Muscle of leg (tissue), 11 donors: ENCODE results near the gene ARHGEF7. TPM values are rescaled to one million over a fixed set of nuclear protein-coding genes. Genes with fewer than 3 reads are reported as not detected.
A peak's percentile ranks its signal among the peaks of the same experiment; 100 is the strongest.
"Not testable (repeated sequence)": the region's sequence is repeated elsewhere in the genome, so short reads cannot be mapped to it uniquely, and the experiment has no call there.

Source experiments
- DNase-seq: peaks from one replicate; pipeline ENCODE4 v3.0.0; 2013
- H3K27ac ChIP-seq: one replicate; pipeline ENCODE4 v1.5.1; 2013; ENCODE audit warnings: mild to moderate bottlenecking, low read length, control low read depth
- H3K27me3 ChIP-seq: one replicate; pipeline ENCODE4 v1.6.1; 2013; ENCODE audit warnings: low read length; ENCODE audit not compliant: control insufficient read depth, insufficient read depth
- H3K36me3 ChIP-seq: one replicate; pipeline ENCODE4 v1.6.1; 2013; ENCODE audit warnings: low read length; ENCODE audit not compliant: control insufficient read depth, insufficient read depth
- H3K4me1 ChIP-seq: one replicate; pipeline ENCODE4 v1.6.1; 2013; ENCODE audit warnings: low read length; ENCODE audit not compliant: control insufficient read depth, insufficient read depth
- H3K4me3 ChIP-seq: one replicate; pipeline ENCODE4 v1.5.1; 2013; ENCODE audit warnings: low read length, control low read depth
- H3K9me3 ChIP-seq: replicated peaks from 2 replicates; pipeline ENCODE4 v1.6.1; 2013; ENCODE audit warnings: low read depth, low read length; ENCODE audit not compliant: control insufficient read depth
- WGBS: methylation state at CpG from one replicate; pipeline ENCODE4 v1.1.5; 2013; ENCODE audit warnings: missing lambda C conversion rate; ENCODE audit not compliant: insufficient coverage; 5-methylcytosine and 5-hydroxymethylcytosine counted together
- polyA plus RNA-seq, 8 donors: library from polyadenylated mRNA; unstranded; fragments of 120-200 nt; gene quantifications; one replicate each; pipeline versions ENCODE4 v1.2.1 to v1.2.3, GENCODE V29; 2013; ENCODE audit warnings: inconsistent platforms in 1 of 8, low replicate concordance in 1 of 8; ENCODE audit not compliant: insufficient read length in 8 of 8, insufficient read depth in 1 of 8
- total RNA-seq: library from RNA; stranded (reverse); fragments of 120-200 nt; gene quantifications from one replicate; pipeline ENCODE4 v1.2.4, GENCODE V29; 2013

ARHGEF7 gene
- total and polyA plus RNA-seq, 9 donors = 52.3 to 80.8 (median 66.7) TPM

DNA sequence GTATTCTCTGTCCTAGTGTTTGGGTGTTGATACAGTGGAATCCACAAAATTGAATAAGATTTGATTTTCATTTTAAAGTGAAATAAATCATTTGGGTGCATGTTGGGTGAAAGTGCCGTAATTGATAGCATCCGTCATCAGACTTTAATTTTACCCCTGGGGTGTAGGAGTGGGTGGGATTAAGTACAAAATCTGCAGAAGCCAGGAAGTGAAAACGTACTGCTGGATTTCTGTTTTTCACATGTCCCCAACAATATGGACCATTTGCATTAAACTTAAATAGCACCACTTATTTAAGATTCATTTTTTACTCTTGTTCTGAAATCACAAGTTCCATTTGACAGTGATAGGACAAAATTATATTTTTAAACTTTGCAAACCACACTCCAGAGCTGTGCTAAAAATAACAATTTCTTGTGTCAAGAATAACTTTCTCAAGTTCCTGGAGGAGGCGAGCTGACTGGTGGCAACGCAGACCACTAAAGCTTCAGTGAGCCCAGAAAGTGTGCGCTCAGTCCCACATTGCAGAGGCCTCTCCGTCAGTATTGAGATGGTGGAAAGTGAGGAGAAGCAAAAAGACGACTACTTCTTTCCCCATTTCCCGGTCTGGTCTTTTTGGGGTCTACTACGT, 71.3 kb downstream of the ARHGEF7 start:
- Histone ChIP-seq H3K4me3 (no peak overlapping the region), H3K9me3 (no peaks in the 10 kb centered on the region), H3K4me1 (peaks cover 50% of the 10 kb centered on the region), H3K27ac (peak overlapping the region; percentile 56), H3K36me3 (peaks cover 8% of the 10 kb centered on the region), H3K27me3 (no peaks in the 10 kb centered on the region)
- 67% methylated on average over 3 of the region's 10 CpGs for WGBS
- DNase-seq = peak; percentile 38

GRCh38 chr13:111187960-111188541, 72.9 kb downstream of the ARHGEF7 start:
- Histone ChIP-seq H3K9me3 (no peaks in the 10 kb centered on the region), H3K27ac (peak overlapping the region; percentile 69), H3K27me3 (no peaks in the 10 kb centered on the region), H3K4me3 (no peak overlapping the region), H3K4me1 (peaks cover 46% of the 10 kb centered on the region), H3K36me3 (peaks cover 8% of the 10 kb centered on the region)
- 42% methylated on average over 8 of the region's 11 CpGs for WGBS
- DNase-seq = no peak

- H3K27me3 ChIP-seq, DNase-seq, H3K27ac ChIP-seq, H3K9me3 ChIP-seq, H3K4me3 ChIP-seq, H3K36me3 ChIP-seq: not testable (repeated sequence)
- 97% methylated on average over 12 of the region's 12 CpGs for WGBS
- H3K4me1 ChIP-seq = peaks cover 42% of the 10 kb centered on the region
These were observed 74.0 kb downstream of the ARHGEF7 start for GRCh38 chr13:111189064-111189505.

DNA sequence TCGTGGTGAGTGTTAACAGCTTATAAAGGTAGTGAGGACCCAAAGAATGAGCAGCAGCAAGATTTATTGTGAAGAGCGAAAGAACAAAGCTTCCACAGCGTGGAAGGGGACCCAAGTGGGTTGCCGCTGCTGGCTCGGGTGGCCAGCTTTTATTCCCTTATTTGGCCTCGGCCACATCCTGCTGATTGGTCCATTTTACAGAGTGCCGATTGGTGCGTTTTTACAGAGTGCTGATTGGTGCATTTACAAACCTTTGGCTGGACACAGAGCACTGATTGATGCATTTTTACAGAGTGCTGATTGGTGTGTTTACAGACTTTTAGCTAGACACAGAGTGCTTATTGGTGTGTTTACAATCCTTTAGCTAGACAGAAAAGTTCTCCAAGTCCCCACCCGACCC, 74.4 kb downstream of the ARHGEF7 start:
- DNase-seq, H3K4me3 ChIP-seq, H3K9me3 ChIP-seq, H3K36me3 ChIP-seq, H3K27ac ChIP-seq, H3K27me3 ChIP-seq: not testable (repeated sequence)
- H3K4me1 ChIP-seq = peaks cover 38% of the 10 kb centered on the region
- WGBS = 92% methylated on average over 8 of the region's 9 CpGs

GRCh38 chr13:111193223-111193622, 78.1 kb downstream of the ARHGEF7 start:
- not testable (repeated sequence) for H3K9me3 ChIP-seq, H3K4me1 ChIP-seq, H3K4me3 ChIP-seq, H3K27me3 ChIP-seq, DNase-seq, H3K36me3 ChIP-seq, H3K27ac ChIP-seq
- no CpG with 5 or more reads among the region's 5 CpGs for WGBS

GRCh38 chr13:111194651-111195050, 79.5 kb downstream of the ARHGEF7 start:
- H3K27me3 ChIP-seq, H3K4me3 ChIP-seq, H3K27ac ChIP-seq, H3K9me3 ChIP-seq, H3K36me3 ChIP-seq, H3K4me1 ChIP-seq, DNase-seq: not testable (repeated sequence)
- WGBS = 100% methylated on average over 1 of the region's 2 CpGs

- not testable (repeated sequence) for H3K9me3 ChIP-seq, H3K27ac ChIP-seq, DNase-seq, H3K36me3 ChIP-seq, H3K4me1 ChIP-seq, H3K4me3 ChIP-seq, H3K27me3 ChIP-seq
- WGBS = 94% methylated on average over 2 of the region's 6 CpGs
These were observed 83.7 kb downstream of the ARHGEF7 start for GRCh38 chr13:111198732-111199378.

DNA sequence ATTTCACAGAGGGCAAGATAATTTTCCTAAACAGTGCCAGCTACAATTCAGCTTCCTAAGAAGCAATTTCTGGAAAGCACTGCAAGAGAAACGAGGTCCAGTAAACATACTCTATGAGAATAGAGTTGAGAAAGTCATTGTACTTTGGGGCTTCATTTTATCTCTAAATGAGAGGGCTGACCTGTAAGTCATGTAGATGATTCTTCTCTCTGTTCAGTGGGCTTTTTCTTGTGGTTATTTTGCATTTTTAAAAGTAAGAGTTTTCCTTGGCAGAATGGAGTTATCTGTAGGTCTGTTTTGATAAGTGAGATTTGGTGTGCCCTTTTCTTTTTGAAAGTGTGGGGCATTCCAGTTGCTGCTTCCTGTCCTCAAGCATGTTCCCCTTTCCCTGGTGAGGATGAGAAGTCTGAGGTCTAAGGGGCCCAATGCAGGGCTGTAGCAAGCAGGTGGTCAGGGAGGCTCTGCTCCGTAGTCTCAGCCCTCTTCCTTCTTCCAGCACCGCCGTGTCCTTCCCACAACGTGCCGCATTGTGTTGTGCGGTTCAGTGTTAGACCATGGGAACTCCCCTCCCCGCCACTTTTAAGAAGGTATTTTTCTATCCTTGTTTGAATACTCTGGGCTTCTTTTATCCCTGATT, 86.3 kb downstream of the ARHGEF7 start:
- H3K27ac ChIP-seq = peak overlapping the region; percentile 84
- DNase-seq = no peak
- H3K9me3 ChIP-seq = no peaks in the 10 kb centered on the region
- peaks cover 19% of the 10 kb centered on the region for H3K4me1 ChIP-seq
- no CpG with 5 or more reads among the region's 8 CpGs for WGBS
- H3K36me3 ChIP-seq = peaks cover 9% of the 10 kb centered on the region
- H3K27me3 ChIP-seq = no peaks in the 10 kb centered on the region
- no peak overlapping the region for H3K4me3 ChIP-seq

- peaks cover 8% of the 10 kb centered on the region for H3K36me3 ChIP-seq
- 80% methylated on average over 1 of the region's 4 CpGs for WGBS
- no peaks in the 10 kb centered on the region for H3K9me3 ChIP-seq
- no peak overlapping the region for H3K4me3 ChIP-seq
- peak overlapping the region; percentile 84 for H3K27ac ChIP-seq
- no peaks in the 10 kb centered on the region for H3K27me3 ChIP-seq
- peaks cover 19% of the 10 kb centered on the region for H3K4me1 ChIP-seq
- DNase-seq = peak; percentile 54
These were observed 87.1 kb downstream of the ARHGEF7 start for GRCh38 chr13:111202156-111202621.

DNA sequence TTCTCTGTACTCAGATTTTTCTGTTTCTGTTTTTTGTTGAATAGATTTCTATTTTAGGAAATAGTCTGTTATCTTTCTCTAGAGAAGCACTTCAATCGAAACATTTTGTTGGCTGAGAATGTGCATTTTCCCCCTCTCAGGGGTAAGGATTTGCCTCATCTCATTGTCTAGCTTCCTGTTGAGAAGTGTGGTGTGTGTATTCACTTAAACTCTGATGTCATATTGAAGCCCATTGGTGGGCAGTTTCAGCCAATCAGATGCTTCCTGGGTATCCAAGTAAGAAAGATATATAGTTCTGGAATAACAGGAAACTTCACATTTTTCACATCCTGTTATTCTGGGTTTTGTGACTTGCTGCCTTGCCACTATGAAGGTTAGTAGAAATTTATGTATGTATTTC, 87.6 kb downstream of the ARHGEF7 start:
- Histone ChIP-seq H3K9me3 (no peaks in the 10 kb centered on the region), H3K4me1 (peaks cover 19% of the 10 kb centered on the region), H3K27ac (peak overlapping the region; percentile 84), H3K27me3 (no peaks in the 10 kb centered on the region), H3K36me3 (peaks cover 9% of the 10 kb centered on the region), H3K4me3 (peak overlapping the region; percentile 28)
- no CpG with 5 or more reads among the region's 1 CpG for WGBS
- peak; percentile 94 for DNase-seq
